Activated naive CD4-positive, alpha-beta T cell treated with anti-CD3 and anti-CD28 coated beads, Interleukin-2, amount 50 U/mL, for 72 hours (primary cell): ENCODE measurements around the gene IL12B. TPM values are rescaled to one million over a fixed set of nuclear protein-coding genes. Genes with fewer than 3 reads are reported as not detected.

ENCODE experiments used
- ATAC-seq, 2 donors: fragments of 150-1000 bp; cut with Tn5 transposase; 2 replicates each; pipeline ENCODE4 v1.10.0; 2021; ENCODE audit warnings: mild to moderate bottlenecking in 2 of 2, moderate library complexity in 2 of 2
- DNase-seq, 2 donors: peaks; one replicate each; pipeline ENCODE4 v3.0.0; 2021 to 2022; ENCODE audit warnings: low spot score in 2 of 2
- H3K27ac Mint-ChIP-seq, 2 donors: one replicate each; pipeline ENCODE4 v1.8.0; 2022; ENCODE audit warnings: mild to moderate bottlenecking in 2 of 2, mixed read lengths in 2 of 2
- H3K36me3 Mint-ChIP-seq, 2 donors: one replicate each; pipeline ENCODE4 v1.8.0; 2022; ENCODE audit warnings: mixed read lengths in 2 of 2
- H3K9me3 Mint-ChIP-seq, 2 donors: one replicate each; pipeline ENCODE4 v1.8.0; 2022; ENCODE audit warnings: mixed read lengths in 2 of 2
- total RNA-seq, 2 donors: library from RNA; stranded (reverse); gene quantifications; one replicate each; pipeline ENCODE4 v1.2.3, GENCODE V29; 2022

Gene IL12B
- total RNA-seq, 2 donors from 2014 or later = 0.08 TPM; not detected in 1

- Mint-ChIP-seq H3K9me3 (no peaks in the 10 kb centered on the region), H3K27ac (no peak overlapping the region), H3K36me3 (peaks cover 0 to 15% of the 10 kb centered on the region in 2 donors)
- ATAC-seq (no peak), DNase-seq (no peak)
These were observed 9.2 kb upstream of the IL12B start for GRCh38 chr5:159339460-159339859.

- DNase-seq (no peak), ATAC-seq (no peak)
- Mint-ChIP-seq H3K9me3 (no peaks in the 10 kb centered on the region), H3K27ac (no peak overlapping the region), H3K36me3 (peaks cover 0 to 4% of the 10 kb centered on the region in 2 donors)
These were observed 7.8 kb upstream of the IL12B start for GRCh38 chr5:159338118-159338517.

GRCh38 chr5:159337016-159337955, 7.0 kb upstream of the IL12B start:
- no peak overlapping the region for H3K27ac Mint-ChIP-seq
- DNase-seq (no peak), ATAC-seq (peak; percentile 89 to 91)
- no peaks in the 10 kb centered on the region for H3K9me3 Mint-ChIP-seq
- no peaks in the 10 kb centered on the region for H3K36me3 Mint-ChIP-seq

- ATAC-seq = no peak
These were observed 6.3 kb upstream of the IL12B start for GRCh38 chr5:159336586-159336985.

GRCh38 chr5:159333545-159333925, 3.2 kb upstream of the IL12B start:
- Mint-ChIP-seq H3K36me3 (no peaks in the 10 kb centered on the region), H3K27ac (no peak overlapping the region), H3K9me3 (no peaks in the 10 kb centered on the region)
- DNase-seq (no peak), ATAC-seq (no peak)

More at GRCh38 chr5:159336586-159336985, 6.3 kb upstream of the IL12B start:
- H3K36me3 Mint-ChIP-seq = no peaks in the 10 kb centered on the region
- no peak for DNase-seq
- no peak overlapping the region for H3K27ac Mint-ChIP-seq
- no peaks in the 10 kb centered on the region for H3K9me3 Mint-ChIP-seq

GRCh38 chr5:159332800-159333544, 2.7 kb upstream of the IL12B start:
- no peak for ATAC-seq
- DNase-seq = no peak
- H3K36me3 Mint-ChIP-seq = no peaks in the 10 kb centered on the region
- no peak overlapping the region for H3K27ac Mint-ChIP-seq
- no peaks in the 10 kb centered on the region for H3K9me3 Mint-ChIP-seq

GRCh38 chr5:159331093-159331973, 1.0 kb upstream of the IL12B start:
- no peaks in the 10 kb centered on the region for H3K36me3 Mint-ChIP-seq
- DNase-seq (peak; percentile 67 to 80), ATAC-seq (peak; percentile 86 to 97)
- H3K9me3 Mint-ChIP-seq = no peaks in the 10 kb centered on the region
- peak overlapping the region in 1 of 2 donors; percentile 71 for H3K27ac Mint-ChIP-seq

- DNase-seq (no peak), ATAC-seq (no peak)
- Mint-ChIP-seq H3K9me3 (no peaks in the 10 kb centered on the region), H3K36me3 (no peaks in the 10 kb centered on the region), H3K27ac (no peak overlapping the region)
These were observed 5.3 kb downstream of the IL12B start for GRCh38 chr5:159324986-159325385.

- Mint-ChIP-seq H3K36me3 (no peaks in the 10 kb centered on the region), H3K27ac (no peak overlapping the region), H3K9me3 (no peaks in the 10 kb centered on the region)
- ATAC-seq (no peak), DNase-seq (no peak)
These were observed 6.1 kb downstream of the IL12B start for GRCh38 chr5:159324102-159324755.

- Mint-ChIP-seq H3K36me3 (no peaks in the 10 kb centered on the region), H3K9me3 (no peaks in the 10 kb centered on the region), H3K27ac (no peak overlapping the region)
- ATAC-seq = no peak
- DNase-seq = no peak
These were observed 8.1 kb downstream of the IL12B start for GRCh38 chr5:159322180-159322579.

- no peaks in the 10 kb centered on the region for H3K36me3 Mint-ChIP-seq
- ATAC-seq (no peak), DNase-seq (no peak)
- no peaks in the 10 kb centered on the region for H3K9me3 Mint-ChIP-seq
- no peak overlapping the region for H3K27ac Mint-ChIP-seq
These were observed 10.5 kb downstream of the IL12B start for GRCh38 chr5:159319832-159320231.

- no peaks in the 10 kb centered on the region for H3K36me3 Mint-ChIP-seq
- DNase-seq (no peak), ATAC-seq (no peak)
- H3K9me3 Mint-ChIP-seq = no peaks in the 10 kb centered on the region
- H3K27ac Mint-ChIP-seq = no peak overlapping the region
These were observed 10.9 kb downstream of the IL12B start for GRCh38 chr5:159319363-159319762.

GRCh38 chr5:159318448-159318847, 11.8 kb downstream of the IL12B start:
- H3K27ac Mint-ChIP-seq = no peak overlapping the region
- no peaks in the 10 kb centered on the region for H3K9me3 Mint-ChIP-seq
- H3K36me3 Mint-ChIP-seq = no peaks in the 10 kb centered on the region
- no peak for ATAC-seq
- no peak for DNase-seq

GRCh38 chr5:159317849-159318248, 12.4 kb downstream of the IL12B start:
- Mint-ChIP-seq H3K36me3 (no peaks in the 10 kb centered on the region), H3K9me3 (no peaks in the 10 kb centered on the region), H3K27ac (no peak overlapping the region)
- ATAC-seq = no peak
- DNase-seq = no peak

GRCh38 chr5:159316519-159317383, 13.5 kb downstream of the IL12B start:
- no peaks in the 10 kb centered on the region for H3K36me3 Mint-ChIP-seq
- no peaks in the 10 kb centered on the region for H3K9me3 Mint-ChIP-seq
- peak; percentile 33 to 67 for ATAC-seq
- DNase-seq = peak in 1 of 2 donors; percentile 18
- no peak overlapping the region for H3K27ac Mint-ChIP-seq
